Panc1 (cell line): ENCODE data around the gene BYSL.

Experiments
- CTCF ChIP-seq: fragments of 450-650 bp; IDR thresholded peaks from 2 replicates; pipeline ENCODE4 v1.5.1; 2017; ENCODE audit warnings: mild to moderate bottlenecking
- POLR2AphosphoS5 ChIP-seq: IDR thresholded peaks from 2 replicates; pipeline ENCODE4 v1.6.1; 2012; ENCODE audit warnings: mild to moderate bottlenecking, low read depth, low read length, moderate library complexity
- REST ChIP-seq, 2 experiments: IDR thresholded peaks; 2 replicates each; pipeline ENCODE4 v1.6.1; 2011 to 2012; ENCODE audit warnings: low read depth in 2 of 2, control low read depth in 1 of 2, low read length in 1 of 2, mild to moderate bottlenecking in 1 of 2, moderate library complexity in 1 of 2; ENCODE audit not compliant: insufficient read depth in 1 of 2

- TF ChIP-seq REST (IDR thresholded peaks at IDR 0.05; ENCODE audit: insufficient read depth in 1 of 2, low read depth in 2 of 2, low read length in 1 of 2) (no peak), CTCF (no peak), POLR2AphosphoS5 (no peak)
Measured at GRCh38 chr6:41957117-41957516, 35.8 kb downstream of the BYSL start.
